Measurements from ENCODE around the gene SLC30A1. TPM values are rescaled to one million over a fixed set of nuclear protein-coding genes. Genes with fewer than 3 reads are reported as not detected.

SLC30A1 gene
- total and polyA plus RNA-seq, 12 donors = 4.6 to 82.6 (median 37.5) TPM

GRCh38 chr1:211606332-211606913, 27.5 kb upstream of the SLC30A1 start:
- intact Hi-C loops (cut with DNase I) = no loop called here
- Histone ChIP-seq H3K27ac (peak overlapping the region in 3 of 5 donors; percentile 21 to 73 (median 60)), H3K4me3 (peak overlapping the region in 2 of 4 donors; percentile 2 to 14), H3K27me3 (no peaks in the 10 kb centered on the region), H3K4me1 (replicated peaks in 1 of 2) (peaks cover 16 to 62% of the 10 kb centered on the region in 2 donors), H3K36me3 (replicated peaks in 1 of 2) (no peaks in the 10 kb centered on the region), H3K9me3 (replicated peaks in 1 of 3) (no peaks in the 10 kb centered on the region)
- TF ChIP-seq CTCF (IDR thresholded peaks at IDR 0.05) (no peak), POLR2A (IDR thresholded peaks at IDR 0.05) (no peak)
- 68 to 85% (median 79%) methylated on average over 8 of the region's 8 CpGs for WGBS, 4 donors
- peak in 2 of 7 donors; percentile 31 to 48 for DNase-seq

- intact Hi-C loops (cut with DNase I) = no loop called here
- Histone ChIP-seq H3K27ac (peak overlapping the region in 3 of 5 donors; percentile 21 to 73 (median 60)), H3K27me3 (no peaks in the 10 kb centered on the region), H3K36me3 (replicated peaks in 1 of 2) (no peaks in the 10 kb centered on the region), H3K4me1 (replicated peaks in 1 of 2) (peaks cover 9 to 55% of the 10 kb centered on the region in 2 donors), H3K4me3 (peak overlapping the region in 2 of 4 donors; percentile 2 to 14), H3K9me3 (replicated peaks in 1 of 3) (no peaks in the 10 kb centered on the region)
- DNase-seq = peak in 1 of 7 donors; percentile 31
- no peak for TF ChIP-seq CTCF (IDR thresholded peaks at IDR 0.05)
- no peak for TF ChIP-seq POLR2A (IDR thresholded peaks at IDR 0.05)
- 81 to 94% (median 89%) methylated on average over 11 of the region's 11 CpGs for WGBS, 4 donors
Measured at GRCh38 chr1:211605603-211606331, 26.8 kb upstream of the SLC30A1 start.

- Histone ChIP-seq H3K9me3 (replicated peaks in 1 of 3) (no peaks in the 10 kb centered on the region), H3K4me1 (replicated peaks in 1 of 2) (peaks cover 8 to 48% of the 10 kb centered on the region in 2 donors), H3K36me3 (replicated peaks in 1 of 2) (no peaks in the 10 kb centered on the region), H3K4me3 (no peak overlapping the region), H3K27me3 (no peaks in the 10 kb centered on the region), H3K27ac (no peak overlapping the region)
- intact Hi-C loops (cut with DNase I) = no loop called here
- no peak for DNase-seq
- TF ChIP-seq POLR2A (IDR thresholded peaks at IDR 0.05) (no peak), CTCF (IDR thresholded peaks at IDR 0.05) (no peak)
- 87 to 89% (median 88%) methylated on average over 2 of the region's 2 CpGs for WGBS, 4 donors
Measured at GRCh38 chr1:211605034-211605433, 26.1 kb upstream of the SLC30A1 start.

- intact Hi-C loops (cut with DNase I) = no loop called here
- Histone ChIP-seq H3K27me3 (no peaks in the 10 kb centered on the region), H3K4me1 (replicated peaks in 1 of 2) (peaks cover 8 to 43% of the 10 kb centered on the region in 2 donors), H3K4me3 (no peak overlapping the region), H3K9me3 (replicated peaks in 1 of 3) (no peaks in the 10 kb centered on the region), H3K36me3 (replicated peaks in 1 of 2) (no peaks in the 10 kb centered on the region), H3K27ac (no peak overlapping the region)
- 84 to 92% (median 88%) methylated on average over 2 of the region's 2 CpGs for WGBS, 4 donors
- DNase-seq = no peak
- TF ChIP-seq POLR2A (IDR thresholded peaks at IDR 0.05) (no peak), CTCF (IDR thresholded peaks at IDR 0.05) (no peak)
Measured at GRCh38 chr1:211604548-211604947, 25.6 kb upstream of the SLC30A1 start.

All from adrenal gland (tissue), 12 donors.